ENCODE data around the gene TARS1. TPM values are rescaled to one million over a fixed set of nuclear protein-coding genes. Genes with fewer than 3 reads are reported as not detected.

The TARS1 gene
- polyA plus RNA-seq, 1 experiment, result 229 TPM

- no peaks in the 10 kb centered on the region for H3K27me3 ChIP-seq (ENCODE audit: control insufficient read depth, insufficient read depth, low read length)
- ChIA-PET POLR2A (no interaction called here), CTCF (no interaction called here)
- no peaks in the 10 kb centered on the region for H3K9me3 ChIP-seq (ENCODE audit: control insufficient read depth, insufficient read depth, low read length)
- no peak overlapping the region for H3K27ac ChIP-seq (ENCODE audit: low read depth, low read length)
- H3K4me3 ChIP-seq (ENCODE audit: low read depth, low read length), result no peak overlapping the region
- no peak for TF ChIP-seq CTCF (IDR thresholded peaks at IDR 0.05; ENCODE audit: low read depth, low read length)
- DNase-seq (ENCODE audit: low read depth, low spot score), result no peak
Measured at GRCh38 chr5:33462456-33462855, 21.7 kb downstream of the TARS1 start.

GRCh38 chr5:33465120-33465519 is 24.4 kb downstream of the TARS1 start:
- H3K9me3 ChIP-seq (ENCODE audit: control insufficient read depth, insufficient read depth, low read length), result no peaks in the 10 kb centered on the region
- H3K27ac ChIP-seq (ENCODE audit: low read depth, low read length), result no peak overlapping the region
- no peak for TF ChIP-seq CTCF (IDR thresholded peaks at IDR 0.05; ENCODE audit: low read depth, low read length)
- ChIA-PET POLR2A (no interaction called here), CTCF (no interaction called here)
- no peak for DNase-seq (ENCODE audit: low read depth, low spot score)
- H3K27me3 ChIP-seq (ENCODE audit: control insufficient read depth, insufficient read depth, low read length), result no peaks in the 10 kb centered on the region
- no peak overlapping the region for H3K4me3 ChIP-seq (ENCODE audit: low read depth, low read length)

- no peak overlapping the region for H3K4me3 ChIP-seq (ENCODE audit: low read depth, low read length)
- no peak for TF ChIP-seq CTCF (IDR thresholded peaks at IDR 0.05; ENCODE audit: low read depth, low read length)
- no peaks in the 10 kb centered on the region for H3K27me3 ChIP-seq (ENCODE audit: control insufficient read depth, insufficient read depth, low read length)
- no peak overlapping the region for H3K27ac ChIP-seq (ENCODE audit: low read depth, low read length)
- no peaks in the 10 kb centered on the region for H3K9me3 ChIP-seq (ENCODE audit: control insufficient read depth, insufficient read depth, low read length)
- POLR2A ChIA-PET, result no interaction called here
- CTCF ChIA-PET, result interaction anchor here (0.9 to 4.3 kb wide), 7 partner anchors 10 to 511 kb away, joined by 3 to 126 read pairs (median 4); partner anchors contain the start of gene RXFP3
- DNase-seq (ENCODE audit: low read depth, low spot score), result no peak
Measured at GRCh38 chr5:33468775-33469435, 28.1 kb downstream of the TARS1 start.

- H3K9me3 ChIP-seq (ENCODE audit: control insufficient read depth, insufficient read depth, low read length), result no peaks in the 10 kb centered on the region
- peak; percentile 74 for TF ChIP-seq CTCF (IDR thresholded peaks at IDR 0.05; ENCODE audit: low read depth, low read length)
- ChIA-PET CTCF (interaction anchor here (0.5 to 4.3 kb wide), 16 partner anchors 9 to 737 kb away, joined by 3 to 126 read pairs (median 4); partner anchors contain the start of gene RXFP3), POLR2A (interaction anchor here (0.8 kb wide), 1 partner anchor 57 kb away, joined by 4 read pairs; no protein-coding TSS in a partner anchor)
- DNase-seq (ENCODE audit: low read depth, low spot score), result peak; percentile 37
- H3K4me3 ChIP-seq (ENCODE audit: low read depth, low read length), result no peak overlapping the region
- no peaks in the 10 kb centered on the region for H3K27me3 ChIP-seq (ENCODE audit: control insufficient read depth, insufficient read depth, low read length)
- H3K27ac ChIP-seq (ENCODE audit: low read depth, low read length), result no peak overlapping the region
Measured at GRCh38 chr5:33470544-33470943, 29.8 kb downstream of the TARS1 start.

- no peak for DNase-seq (ENCODE audit: low read depth, low spot score)
- no peak for TF ChIP-seq CTCF (IDR thresholded peaks at IDR 0.05; ENCODE audit: low read depth, low read length)
- H3K27me3 ChIP-seq (ENCODE audit: control insufficient read depth, insufficient read depth, low read length), result no peaks in the 10 kb centered on the region
- H3K4me3 ChIP-seq (ENCODE audit: low read depth, low read length), result no peak overlapping the region
- no peak overlapping the region for H3K27ac ChIP-seq (ENCODE audit: low read depth, low read length)
- H3K9me3 ChIP-seq (ENCODE audit: control insufficient read depth, insufficient read depth, low read length), result no peaks in the 10 kb centered on the region
- POLR2A ChIA-PET, result no interaction called here
- CTCF ChIA-PET, result interaction anchor here (1.7 kb wide), 1 partner anchor 497 kb away, joined by 6 read pairs; no protein-coding TSS in a partner anchor
Measured at GRCh38 chr5:33472805-33473409, 32.1 kb downstream of the TARS1 start.

Data from AG04450 (cell line).